ENCODE data around the gene GSTT2. TPM values are rescaled to one million over a fixed set of nuclear protein-coding genes. Genes with fewer than 3 reads are reported as not detected.
"Not testable (repeated sequence)": the region's sequence is repeated elsewhere in the genome, so short reads cannot be mapped to it uniquely, and the experiment has no call there.

GSTT2 gene
- total RNA-seq, 2 experiments from 2014 or later, result not detected

DNA sequence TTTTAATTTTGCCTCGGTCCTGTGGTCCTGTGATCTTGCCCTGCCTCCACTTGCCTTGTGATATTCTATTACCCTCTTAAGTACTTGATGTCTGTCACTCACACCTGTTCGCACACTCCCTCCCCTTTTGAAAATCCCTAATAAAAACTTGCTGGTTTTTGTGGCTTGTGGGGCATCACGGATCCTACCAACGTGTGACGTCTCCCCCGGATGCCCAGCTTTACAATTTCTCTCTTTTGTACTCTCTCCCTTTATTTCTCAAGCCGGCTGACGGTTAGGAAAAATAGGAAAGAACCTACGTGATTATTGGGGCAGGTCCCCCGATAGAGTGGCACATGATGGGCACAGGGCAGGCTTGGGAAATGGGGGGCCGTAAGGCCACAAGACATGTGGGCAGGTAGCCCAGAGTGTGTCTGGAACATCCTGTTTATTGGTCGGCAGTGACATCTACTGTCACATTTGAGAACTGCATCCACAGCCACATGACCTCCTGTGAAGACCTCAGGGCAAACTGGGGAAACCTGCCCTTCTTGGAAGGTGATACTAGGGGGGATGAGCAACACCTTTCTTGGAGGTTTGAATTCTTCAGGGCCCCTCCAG, 23.5 kb upstream of the GSTT2 start:
- H3K4me3 Mint-ChIP-seq; H3K4me1 Mint-ChIP-seq (ENCODE audit: low read depth); H3K9me3 Mint-ChIP-seq (ENCODE audit: insufficient read depth); H3K36me3 Mint-ChIP-seq (ENCODE audit: low read depth); H3K27me3 Mint-ChIP-seq (ENCODE audit: low read depth); H3K27ac Mint-ChIP-seq; POLR2A ChIA-PET: not testable (repeated sequence)
- ATAC-seq (peak; percentile 93), DNase-seq (peak; percentile 88)
- CTCF ChIA-PET, result interaction anchor here (0.6 to 0.7 kb wide), 2 partner anchors 124 to 219 kb away, joined by 3 to 5 read pairs; no protein-coding TSS in a partner anchor

DNA sequence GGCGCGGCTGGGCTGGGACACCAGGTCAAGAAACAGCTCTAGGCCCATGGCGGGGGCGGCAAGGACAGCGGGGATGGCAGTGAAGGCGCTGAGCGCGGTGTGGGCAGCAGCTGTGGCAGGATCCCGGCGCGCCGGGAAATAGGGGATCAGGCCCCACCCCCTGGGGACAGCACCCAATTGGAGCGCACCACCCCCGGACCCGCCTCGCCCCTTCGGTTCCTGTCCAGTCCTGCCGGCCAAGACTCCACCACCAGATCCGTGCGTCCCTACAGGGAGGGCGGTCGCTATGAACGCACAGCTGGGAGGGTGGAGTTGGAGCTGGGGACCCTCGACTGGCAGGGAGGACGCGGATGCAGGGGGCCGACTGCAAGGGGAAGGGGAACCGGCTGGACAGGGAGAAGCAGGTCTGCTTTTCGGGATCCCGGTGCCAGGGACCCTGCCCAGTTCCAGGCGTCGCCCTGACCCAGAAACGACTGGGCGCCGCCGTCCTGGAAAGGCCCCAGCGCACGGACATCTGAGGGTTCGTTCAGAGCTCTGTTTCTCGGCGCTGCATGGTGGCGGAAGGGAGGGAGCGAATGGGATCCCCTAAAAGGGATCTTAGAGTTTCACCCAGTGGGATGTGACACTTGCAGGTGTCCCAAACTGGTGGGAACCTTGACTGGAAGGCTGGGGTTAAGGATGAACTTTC, 18.7 kb upstream of the GSTT2 start, which contains the start of gene GSTT2B:
TSS of gene GSTT2B (minus strand) at position 112 of the 688 bp plus-strand sequence. CDS start at position 48, 64 bp downstream.
- H3K27ac Mint-ChIP-seq; ATAC-seq; H3K27me3 Mint-ChIP-seq (ENCODE audit: low read depth); DNase-seq; POLR2A ChIA-PET; H3K36me3 Mint-ChIP-seq (ENCODE audit: low read depth); H3K9me3 Mint-ChIP-seq (ENCODE audit: insufficient read depth); CTCF ChIA-PET; H3K4me3 Mint-ChIP-seq; H3K4me1 Mint-ChIP-seq (ENCODE audit: low read depth): not testable (repeated sequence)

DNA sequence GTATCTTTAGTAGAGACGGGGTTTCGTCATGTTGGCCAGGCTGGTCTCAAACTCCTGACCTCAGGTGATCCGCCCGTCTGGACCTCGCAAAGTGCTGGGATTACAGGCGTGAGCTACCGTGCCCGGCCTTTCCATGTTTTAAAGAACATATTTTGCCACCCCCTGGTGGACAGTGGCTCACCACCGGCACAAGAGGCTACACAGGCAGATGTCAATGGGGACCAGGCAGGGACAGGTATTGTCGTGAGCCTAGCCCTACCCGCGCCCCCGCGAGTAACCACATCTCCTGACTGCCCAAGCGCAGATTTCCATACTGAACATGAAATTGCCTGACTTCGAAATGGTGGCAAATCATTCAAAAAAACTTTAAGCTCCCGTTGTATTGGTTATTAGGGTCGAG, 13.8 kb upstream of the GSTT2 start:
- peaks cover 22% of the 10 kb centered on the region for H3K36me3 Mint-ChIP-seq (ENCODE audit: low read depth)
- H3K27me3 Mint-ChIP-seq (ENCODE audit: low read depth); CTCF ChIA-PET; POLR2A ChIA-PET; H3K27ac Mint-ChIP-seq; DNase-seq; H3K4me1 Mint-ChIP-seq (ENCODE audit: low read depth); H3K4me3 Mint-ChIP-seq; H3K9me3 Mint-ChIP-seq (ENCODE audit: insufficient read depth): not testable (repeated sequence)
- peak; percentile 41 for ATAC-seq

DNA sequence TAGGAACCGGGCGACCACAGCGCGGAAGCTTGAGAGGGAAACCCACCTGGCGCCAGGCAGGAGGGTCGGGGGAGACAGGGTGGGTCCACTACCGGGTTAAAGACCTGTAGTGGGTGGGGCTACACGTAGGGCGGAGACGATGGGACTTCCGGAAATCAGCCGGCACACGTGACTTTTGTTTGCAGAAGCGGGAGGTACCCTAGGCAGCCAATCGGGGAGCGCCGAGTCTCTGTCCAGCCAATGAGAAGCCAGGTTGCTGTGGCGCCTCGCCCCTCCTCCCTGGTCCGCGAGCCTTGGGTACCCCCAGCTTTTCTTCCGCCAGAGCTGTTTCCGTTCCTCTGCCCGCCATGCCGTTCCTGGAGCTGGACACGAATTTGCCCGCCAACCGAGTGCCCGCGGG, 13.4 kb upstream of the GSTT2 start, which contains the start of gene DDTL:
TSS of gene DDTL (plus strand) at position 321 of the 400 bp plus-strand sequence. CDS start at position 348, 27 bp downstream.
- H3K27ac Mint-ChIP-seq; DNase-seq; CTCF ChIA-PET; H3K27me3 Mint-ChIP-seq (ENCODE audit: low read depth); POLR2A ChIA-PET; H3K9me3 Mint-ChIP-seq (ENCODE audit: insufficient read depth); H3K4me3 Mint-ChIP-seq; H3K4me1 Mint-ChIP-seq (ENCODE audit: low read depth): not testable (repeated sequence)
- peak; percentile 100 for ATAC-seq
- peaks cover 26% of the 10 kb centered on the region for H3K36me3 Mint-ChIP-seq (ENCODE audit: low read depth)

DNA sequence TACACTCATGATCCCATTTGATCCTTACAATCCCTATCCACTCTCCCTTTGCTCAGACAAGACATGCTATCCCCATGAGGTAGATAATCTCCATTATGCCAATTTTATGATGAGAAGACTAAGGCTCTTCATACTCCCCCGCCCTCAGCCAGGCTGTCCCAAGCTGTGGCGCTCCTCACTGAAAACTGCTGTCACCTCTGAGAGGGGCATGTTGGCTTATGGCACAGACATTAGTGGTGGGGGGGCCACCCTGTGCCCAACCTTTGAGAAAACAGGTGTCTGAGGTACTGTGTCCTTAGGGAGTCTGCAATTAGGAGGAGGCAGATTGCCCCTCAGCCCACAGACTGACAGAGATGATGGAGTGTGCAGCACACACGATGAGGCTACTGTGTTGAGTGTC, 10.9 kb upstream of the GSTT2 start:
- no peak for ATAC-seq
- Mint-ChIP-seq H3K36me3 (ENCODE audit: low read depth) (peaks cover 31% of the 10 kb centered on the region), H3K4me3 (no peak overlapping the region), H3K9me3 (ENCODE audit: insufficient read depth) (no peaks in the 10 kb centered on the region), H3K4me1 (ENCODE audit: low read depth) (peaks cover 9% of the 10 kb centered on the region), H3K27ac (no peak overlapping the region), H3K27me3 (ENCODE audit: low read depth) (no peaks in the 10 kb centered on the region)
- ChIA-PET CTCF (no interaction called here), POLR2A (no interaction called here)
- no peak for DNase-seq

DNA sequence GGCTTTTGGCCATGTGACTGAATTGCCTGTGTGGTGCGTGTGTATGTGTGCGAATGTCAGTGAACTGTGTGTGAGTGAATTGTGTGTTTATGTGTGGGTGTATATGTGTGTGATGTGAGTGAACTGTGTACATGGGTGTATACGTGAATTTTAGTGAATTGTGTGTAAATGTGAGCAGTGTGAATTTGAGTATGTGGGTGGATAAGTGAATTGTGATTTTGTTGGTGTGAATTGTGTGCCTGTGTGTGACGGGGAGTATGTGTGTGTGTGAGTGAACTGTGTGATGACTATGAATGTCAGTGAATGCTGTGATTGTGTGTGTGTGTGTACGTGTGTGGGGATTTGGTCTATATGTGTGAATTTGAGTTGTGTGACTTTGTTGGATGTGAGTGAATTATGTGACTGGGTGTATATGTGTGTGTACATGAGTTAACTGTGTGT, 9.7 kb upstream of the GSTT2 start:
- Mint-ChIP-seq H3K9me3 (ENCODE audit: insufficient read depth) (no peaks in the 10 kb centered on the region), H3K36me3 (ENCODE audit: low read depth) (peaks cover 31% of the 10 kb centered on the region), H3K4me1 (ENCODE audit: low read depth) (peaks cover 9% of the 10 kb centered on the region), H3K4me3 (no peak overlapping the region), H3K27me3 (ENCODE audit: low read depth) (no peaks in the 10 kb centered on the region), H3K27ac (peak overlapping the region; percentile 1)
- CTCF ChIA-PET, result no interaction called here
- no peak for DNase-seq
- POLR2A ChIA-PET, result no interaction called here
- no peak for ATAC-seq

DNA sequence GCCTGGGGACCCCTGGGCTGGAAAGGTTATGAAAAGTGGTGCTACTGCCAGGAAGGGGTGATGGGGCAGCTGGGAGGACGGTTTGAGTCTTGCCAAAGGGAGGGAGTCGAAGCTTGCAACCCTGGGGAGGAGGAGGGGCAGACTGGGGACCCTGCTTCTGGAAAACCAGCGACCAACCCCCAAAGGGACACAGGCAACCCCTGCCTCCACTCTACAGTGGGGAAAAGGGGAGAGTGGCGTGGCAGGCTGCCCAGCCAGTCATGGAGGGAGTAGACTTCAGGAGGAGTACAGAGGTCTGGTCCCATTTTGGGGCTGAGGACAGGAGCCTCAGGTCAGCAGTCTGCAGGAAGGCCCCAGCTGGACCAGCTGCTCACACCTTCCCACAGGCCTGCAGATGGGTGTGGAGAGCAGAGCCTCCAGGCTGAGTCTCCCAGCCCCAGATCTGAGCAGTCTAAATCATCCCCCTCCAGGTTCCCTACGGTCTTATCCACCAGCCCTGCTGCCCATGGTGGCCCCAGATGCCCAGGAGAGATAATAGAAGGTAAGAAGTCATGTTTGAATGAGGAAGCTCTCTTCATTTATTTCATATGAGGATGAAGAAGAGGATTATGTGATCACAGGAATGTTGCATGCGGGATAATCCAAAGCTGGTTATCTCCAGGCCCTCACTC, 9.0 kb upstream of the GSTT2 start:
- peaks cover 9% of the 10 kb centered on the region for H3K4me1 Mint-ChIP-seq (ENCODE audit: low read depth)
- peaks cover 31% of the 10 kb centered on the region for H3K36me3 Mint-ChIP-seq (ENCODE audit: low read depth)
- ATAC-seq (no peak), DNase-seq (no peak)
- POLR2A ChIA-PET, result interaction anchor here (0.7 to 1.0 kb wide), 2 partner anchors 76 to 100 kb away, joined by 3 read pairs; partner anchors contain the start of gene MIF
- CTCF ChIA-PET, result no interaction called here
- no peaks in the 10 kb centered on the region for H3K9me3 Mint-ChIP-seq (ENCODE audit: insufficient read depth)
- no peak overlapping the region for H3K4me3 Mint-ChIP-seq
- H3K27me3 Mint-ChIP-seq (ENCODE audit: low read depth), result no peaks in the 10 kb centered on the region
- no peak overlapping the region for H3K27ac Mint-ChIP-seq

DNA sequence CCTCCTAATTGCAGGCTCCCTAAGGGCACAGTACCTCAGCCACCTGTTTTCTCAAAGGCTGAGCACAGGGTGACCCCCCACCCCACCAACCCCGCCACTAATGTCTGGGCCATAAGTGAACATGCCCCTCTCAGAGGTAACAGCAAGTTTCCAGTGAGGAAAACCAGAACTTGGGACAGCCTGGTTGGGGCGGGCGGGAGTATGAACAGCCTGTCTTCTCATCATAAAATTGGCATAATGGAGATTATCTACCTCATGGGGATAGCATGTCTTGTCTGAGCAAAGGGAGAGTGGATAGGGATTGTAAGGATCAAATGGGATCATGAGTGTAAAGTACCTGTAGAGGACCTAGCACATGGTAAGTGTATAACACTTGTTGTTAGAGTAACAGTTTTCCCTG, 8.0 kb upstream of the GSTT2 start:
- H3K9me3 Mint-ChIP-seq (ENCODE audit: insufficient read depth); H3K27me3 Mint-ChIP-seq (ENCODE audit: low read depth); H3K27ac Mint-ChIP-seq; POLR2A ChIA-PET; CTCF ChIA-PET; ATAC-seq; H3K4me1 Mint-ChIP-seq (ENCODE audit: low read depth); DNase-seq: not testable (repeated sequence)
- peak overlapping the region; percentile 28 for H3K4me3 Mint-ChIP-seq
- H3K36me3 Mint-ChIP-seq (ENCODE audit: low read depth), result peaks cover 31% of the 10 kb centered on the region

DNA sequence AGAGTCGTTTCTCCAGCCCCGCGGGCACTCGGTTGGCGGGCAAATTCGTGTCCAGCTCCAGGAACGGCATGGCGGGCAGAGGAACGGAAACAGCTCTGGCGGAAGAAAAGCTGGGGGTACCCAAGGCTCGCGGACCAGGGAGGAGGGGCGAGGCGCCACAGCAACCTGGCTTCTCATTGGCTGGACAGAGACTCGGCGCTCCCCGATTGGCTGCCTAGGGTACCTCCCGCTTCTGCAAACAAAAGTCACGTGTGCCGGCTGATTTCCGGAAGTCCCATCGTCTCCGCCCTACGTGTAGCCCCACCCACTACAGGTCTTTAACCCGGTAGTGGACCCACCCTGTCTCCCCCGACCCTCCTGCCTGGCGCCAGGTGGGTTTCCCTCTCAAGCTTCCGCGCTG, 5.6 kb upstream of the GSTT2 start, which contains the start of gene DDT:
TSS of gene DDT (minus strand) at position 97 of the 400 bp plus-strand sequence. CDS start at position 70, 27 bp downstream.
- H3K27me3 Mint-ChIP-seq (ENCODE audit: low read depth); H3K4me3 Mint-ChIP-seq; DNase-seq; H3K27ac Mint-ChIP-seq; CTCF ChIA-PET; H3K4me1 Mint-ChIP-seq (ENCODE audit: low read depth); H3K9me3 Mint-ChIP-seq (ENCODE audit: insufficient read depth); POLR2A ChIA-PET: not testable (repeated sequence)
- peaks cover 27% of the 10 kb centered on the region for H3K36me3 Mint-ChIP-seq (ENCODE audit: low read depth)
- ATAC-seq, result peak; percentile 99

DNA sequence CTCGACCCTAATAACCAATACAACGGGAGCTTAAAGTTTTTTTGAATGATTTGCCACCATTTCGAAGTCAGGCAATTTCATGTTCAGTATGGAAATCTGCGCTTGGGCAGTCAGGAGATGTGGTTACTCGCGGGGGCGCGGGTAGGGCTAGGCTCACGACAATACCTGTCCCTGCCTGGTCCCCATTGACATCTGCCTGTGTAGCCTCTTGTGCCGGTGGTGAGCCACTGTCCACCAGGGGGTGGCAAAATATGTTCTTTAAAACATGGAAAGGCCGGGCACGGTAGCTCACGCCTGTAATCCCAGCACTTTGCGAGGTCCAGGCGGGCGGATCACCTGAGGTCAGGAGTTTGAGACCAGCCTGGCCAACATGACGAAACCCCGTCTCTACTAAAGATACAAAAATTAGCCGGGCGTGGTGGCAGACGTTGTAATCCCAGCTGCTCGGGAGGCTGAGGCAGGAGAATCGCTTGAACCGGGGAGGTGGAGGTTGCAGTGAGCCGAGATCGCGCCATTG, 5.0 kb upstream of the GSTT2 start:
- CTCF ChIA-PET; POLR2A ChIA-PET; H3K4me1 Mint-ChIP-seq (ENCODE audit: low read depth); DNase-seq; H3K27ac Mint-ChIP-seq; H3K4me3 Mint-ChIP-seq; H3K27me3 Mint-ChIP-seq (ENCODE audit: low read depth); H3K9me3 Mint-ChIP-seq (ENCODE audit: insufficient read depth): not testable (repeated sequence)
- peak; percentile 43 for ATAC-seq
- H3K36me3 Mint-ChIP-seq (ENCODE audit: low read depth), result peaks cover 21% of the 10 kb centered on the region

DNA sequence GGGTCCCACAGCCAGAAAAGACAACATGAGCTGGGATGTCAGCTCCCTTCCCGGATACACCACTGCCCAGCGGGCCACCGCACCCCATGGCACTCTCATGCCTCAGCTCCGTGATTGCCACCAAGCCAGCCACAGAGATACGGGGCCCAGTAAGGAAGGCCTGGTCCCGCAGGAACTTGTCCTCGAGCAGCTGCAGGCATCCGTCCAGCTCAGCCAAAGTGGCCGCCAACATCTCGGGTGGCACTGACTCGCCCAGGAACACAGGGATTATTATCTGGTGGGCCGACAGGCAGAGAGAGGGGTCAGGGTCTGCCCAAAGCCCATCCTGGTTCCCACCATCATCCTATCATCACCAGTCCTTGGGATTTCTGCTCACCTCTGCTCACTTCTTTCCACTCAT, 2.6 kb upstream of the GSTT2 start:
- H3K4me3 Mint-ChIP-seq; H3K9me3 Mint-ChIP-seq (ENCODE audit: insufficient read depth); ATAC-seq; CTCF ChIA-PET; H3K27me3 Mint-ChIP-seq (ENCODE audit: low read depth); H3K27ac Mint-ChIP-seq; H3K4me1 Mint-ChIP-seq (ENCODE audit: low read depth); H3K36me3 Mint-ChIP-seq (ENCODE audit: low read depth); POLR2A ChIA-PET; DNase-seq: not testable (repeated sequence)

DNA sequence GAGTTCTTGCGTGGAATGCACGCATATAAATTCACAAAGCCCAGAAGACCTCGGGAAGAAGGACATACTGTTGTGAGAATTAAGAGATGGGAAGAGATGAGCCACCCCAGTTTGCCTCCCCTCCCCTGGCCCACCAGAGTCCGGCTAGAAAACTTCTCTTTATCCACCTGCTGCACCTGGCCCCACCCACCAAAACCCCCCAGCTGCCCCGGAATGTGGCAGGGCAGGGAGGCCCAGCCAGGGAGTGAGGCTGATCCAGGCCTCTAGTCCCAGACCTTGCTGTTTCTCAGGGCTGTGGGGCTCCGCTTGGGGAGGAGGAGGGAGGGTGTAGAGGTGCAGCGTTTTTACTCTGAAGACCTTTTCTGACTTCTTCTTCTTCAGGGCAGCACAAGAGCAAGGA, 633 bp downstream of the GSTT2 start:
- not testable (repeated sequence) for H3K4me1 Mint-ChIP-seq (ENCODE audit: low read depth)

More for the DNA sequence above, 633 bp downstream of the GSTT2 start:
- CTCF ChIA-PET; ATAC-seq; POLR2A ChIA-PET; H3K4me3 Mint-ChIP-seq; H3K9me3 Mint-ChIP-seq (ENCODE audit: insufficient read depth); H3K36me3 Mint-ChIP-seq (ENCODE audit: low read depth); DNase-seq; H3K27ac Mint-ChIP-seq; H3K27me3 Mint-ChIP-seq (ENCODE audit: low read depth): not testable (repeated sequence)

Data from activated CD8-positive, alpha-beta T cell treated with anti-CD3 and anti-CD28 coated beads, Interleukin-2, amount 10 ng/mL, durations not matched to agents 7 days and 5 days (primary cell).